ENCODE data around the gene TUSC2. TPM values are rescaled to one million over a fixed set of nuclear protein-coding genes. Genes with fewer than 3 reads are reported as not detected.

TUSC2 gene
- total RNA-seq, 1 experiment from 2014 or later, result 34.0 TPM

- TF ChIP-seq ELF1 (IDR thresholded peaks at IDR 0.05; ENCODE audit: borderline replicate concordance, low read depth), result no peak
- no peak for TF ChIP-seq MAX (IDR thresholded peaks at IDR 0.05)
- no peak for TF ChIP-seq ATF3 (IDR thresholded peaks at IDR 0.05)
- no peak for TF ChIP-seq EZH2phosphoT487 (IDR thresholded peaks at IDR 0.05; ENCODE audit: borderline replicate concordance)
Measured at GRCh38 chr3:50340448-50341329, 12.7 kb upstream of the TUSC2 start, which contains the start of gene RASSF1 (continued).

GRCh38 chr3:50340147-50340447, 12.1 kb upstream of the TUSC2 start:
- ATAC-seq (no peak), DNase-seq (ENCODE audit: low read depth, low spot score) (no peak)
- no TSS peak for BruUV-seq (replicated peaks)
- H3K4me3 ChIP-seq (replicated peaks in 1 of 2; ENCODE audit: low read depth in 1 of 2, low read length in 2 of 2), result peak overlapping the region; percentile 62 to 89
- intact Hi-C loops (cut with micrococcal nuclease), result no loop called here
- no peak for TF ChIP-seq JUND (IDR thresholded peaks at IDR 0.05)
- TF ChIP-seq FOSL1 (IDR thresholded peaks at IDR 0.05; ENCODE audit: low read depth), result no peak
- peaks cover 0 to 3% of the 10 kb centered on the region in 2 experiments; a peak in 1 of 4 replicates for H3K36me3 ChIP-seq (ENCODE audit: control insufficient read depth in 1 of 2, insufficient read depth in 2 of 2, low read length in 2 of 2)
- peak overlapping the region; percentile 82 for H3K27ac ChIP-seq (ENCODE audit: low read depth, low read length)
- H3K9ac ChIP-seq (ENCODE audit: low read length), result peak overlapping the region; percentile 98
- H3K4me2 ChIP-seq (ENCODE audit: low read length), result peak overlapping the region; percentile 95
- H3K9me3 ChIP-seq (ENCODE audit: control insufficient read depth in 1 of 2, insufficient read depth in 1 of 2, low read depth in 1 of 2, low read length in 2 of 2), result no peaks in the 10 kb centered on the region
- RAD21 ChIA-PET (ENCODE audit: low non-redundant PET in 1 of 2, low total read pairs in 2 of 2, uncharacterized antibody in 2 of 2, unreplicated experiment in 2 of 2), result interaction anchor here in 1 of 2 experiments (0.5 kb wide), 1 partner anchor 113 kb away, joined by 4 read pairs; no protein-coding TSS in a partner anchor
- no peaks in the 10 kb centered on the region for H3K27me3 ChIP-seq (ENCODE audit: insufficient read depth, low read length)
- H2AFZ ChIP-seq (ENCODE audit: low read depth, low read length, poor library complexity, severe bottlenecking), result no peak overlapping the region
- peaks cover 29 to 59% of the 10 kb centered on the region in 2 experiments for H3K4me1 ChIP-seq (ENCODE audit: control insufficient read depth in 1 of 2, insufficient read depth in 2 of 2, low read length in 2 of 2)
- POLR2A ChIA-PET, result interaction anchor here (1.1 to 1.3 kb wide), 3 partner anchors 10 to 40 kb away, joined by 3 to 11 read pairs (median 4); partner anchors contain the start of genes CYB561D2, HYAL3, NAA80 and NPRL2
- no peaks in the 10 kb centered on the region for H3K9me2 ChIP-seq (ENCODE audit: insufficient read depth)
- H3K79me2 ChIP-seq (ENCODE audit: insufficient read depth, low read length), result peaks cover 42% of the 10 kb centered on the region
- CTCF ChIA-PET, result interaction anchor here (1.1 kb wide), 1 partner anchor 16 kb away, joined by 5 read pairs; no protein-coding TSS in a partner anchor
- no peaks in the 10 kb centered on the region for H4K20me1 ChIP-seq (ENCODE audit: insufficient read depth)
